IPS-15b (cell line): ENCODE measurements around the gene DYNC1I1.

Source experiments
- H3K27me3 ChIP-seq: one replicate; pipeline ENCODE4 v1.6.1; 2013; ENCODE audit warnings: low read length; ENCODE audit not compliant: control insufficient read depth, insufficient read depth
- H3K36me3 ChIP-seq: one replicate; pipeline ENCODE4 v1.6.1; 2013; ENCODE audit warnings: low read length; ENCODE audit not compliant: control insufficient read depth, insufficient read depth
- H3K4me1 ChIP-seq: one replicate; pipeline ENCODE4 v1.6.1; 2013; ENCODE audit warnings: mild to moderate bottlenecking, low read length; ENCODE audit not compliant: control insufficient read depth, insufficient read depth
- H3K4me3 ChIP-seq: one replicate; pipeline ENCODE4 v1.5.1; 2013; ENCODE audit warnings: low read depth, low read length
- H3K9ac ChIP-seq: one replicate; pipeline ENCODE4 v1.6.1; 2013; ENCODE audit warnings: low read depth, mild to moderate bottlenecking, low read length
- H3K9me3 ChIP-seq: one replicate; pipeline ENCODE4 v1.6.1; 2013; ENCODE audit warnings: mild to moderate bottlenecking, low read length; ENCODE audit not compliant: control insufficient read depth, insufficient read depth

The DYNC1I1 gene

DNA sequence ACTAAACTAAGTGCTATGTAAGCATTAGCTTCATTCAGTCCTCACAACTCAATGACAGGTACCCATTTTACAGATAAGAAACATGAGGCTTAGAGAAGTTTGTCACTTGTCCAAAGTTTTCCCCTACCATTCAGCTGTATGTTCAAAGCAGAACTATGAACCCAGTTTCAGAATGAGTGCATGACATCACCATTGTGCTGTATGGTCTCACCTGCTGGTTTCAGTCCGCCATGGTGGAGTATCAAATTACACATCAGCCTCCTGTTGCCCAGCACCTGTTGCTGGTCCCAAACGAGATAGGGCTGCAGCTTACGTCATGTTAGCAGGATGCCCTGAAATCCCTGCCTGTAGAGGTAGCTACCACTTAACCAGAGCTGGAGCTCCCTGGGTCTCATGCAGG is 95.0 kb downstream of the DYNC1I1 start:
- no peaks in the 10 kb centered on the region for H3K27me3 ChIP-seq
- H3K36me3 ChIP-seq = no peaks in the 10 kb centered on the region
- no peak overlapping the region for H3K4me3 ChIP-seq
- H3K9me3 ChIP-seq = no peaks in the 10 kb centered on the region
- H3K4me1 ChIP-seq = no peaks in the 10 kb centered on the region
- no peak overlapping the region for H3K9ac ChIP-seq

DNA sequence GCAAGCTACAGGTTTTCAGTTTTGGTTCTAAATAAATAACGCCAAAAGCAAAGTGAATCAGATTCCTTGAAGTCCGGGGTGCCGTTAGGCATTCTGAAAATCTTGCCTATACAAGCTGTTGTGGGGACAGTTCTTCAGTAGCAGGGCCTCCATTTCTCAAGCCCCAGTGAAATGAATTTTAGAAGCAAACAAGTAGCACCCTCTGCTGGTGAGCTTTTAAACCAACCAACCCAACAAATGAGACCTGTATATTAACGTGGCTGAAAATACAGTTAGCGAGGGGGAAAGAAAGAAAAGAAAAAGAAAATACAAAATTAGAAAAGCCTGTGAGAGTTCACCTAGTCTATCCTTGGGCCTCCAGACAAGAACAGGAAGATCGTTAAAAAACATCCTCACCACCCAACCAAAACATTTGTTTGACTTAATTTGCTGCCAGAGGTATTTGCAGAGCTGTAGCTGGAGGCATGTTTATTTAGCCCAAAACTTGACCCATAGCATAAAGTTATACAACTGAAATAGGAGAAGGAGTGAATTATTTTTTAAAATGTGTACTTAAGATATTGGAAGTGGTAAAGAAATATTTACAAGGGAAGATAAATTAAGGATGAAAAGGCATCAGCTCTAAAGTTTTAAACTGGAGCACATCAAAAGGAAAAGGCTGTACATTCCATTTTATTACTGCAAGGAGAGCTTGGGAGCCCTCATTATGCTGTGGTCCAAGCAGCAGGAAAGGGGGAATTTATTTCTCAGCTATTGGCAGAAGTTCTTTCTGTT is 98.9 kb downstream of the DYNC1I1 start:
- Histone ChIP-seq H3K4me1 (no peaks in the 10 kb centered on the region), H3K36me3 (no peaks in the 10 kb centered on the region), H3K27me3 (no peaks in the 10 kb centered on the region), H3K9me3 (no peaks in the 10 kb centered on the region), H3K9ac (no peak overlapping the region), H3K4me3 (no peak overlapping the region)

DNA sequence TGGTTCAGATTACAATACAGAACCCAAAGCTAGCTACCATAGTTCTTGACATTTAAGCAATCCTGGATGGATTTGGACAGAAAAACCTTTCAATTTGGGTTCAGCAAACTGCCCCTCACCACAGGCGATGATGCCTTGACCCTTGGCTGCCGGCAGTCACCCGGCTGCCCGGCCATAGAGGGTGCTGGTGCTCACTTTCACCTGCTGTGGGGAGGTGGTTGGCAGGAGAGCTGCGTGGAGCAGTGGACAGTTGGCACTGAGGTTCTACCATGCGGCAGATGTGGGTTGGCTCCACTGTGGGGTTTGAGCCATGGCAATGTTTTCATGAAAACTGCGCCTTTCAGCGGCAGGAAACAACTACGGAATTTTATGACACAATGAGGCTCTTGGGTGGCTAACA is 99.5 kb downstream of the DYNC1I1 start:
- Histone ChIP-seq H3K9me3 (no peaks in the 10 kb centered on the region), H3K9ac (no peak overlapping the region), H3K4me1 (no peaks in the 10 kb centered on the region), H3K27me3 (no peaks in the 10 kb centered on the region), H3K36me3 (no peaks in the 10 kb centered on the region), H3K4me3 (no peak overlapping the region)

DNA sequence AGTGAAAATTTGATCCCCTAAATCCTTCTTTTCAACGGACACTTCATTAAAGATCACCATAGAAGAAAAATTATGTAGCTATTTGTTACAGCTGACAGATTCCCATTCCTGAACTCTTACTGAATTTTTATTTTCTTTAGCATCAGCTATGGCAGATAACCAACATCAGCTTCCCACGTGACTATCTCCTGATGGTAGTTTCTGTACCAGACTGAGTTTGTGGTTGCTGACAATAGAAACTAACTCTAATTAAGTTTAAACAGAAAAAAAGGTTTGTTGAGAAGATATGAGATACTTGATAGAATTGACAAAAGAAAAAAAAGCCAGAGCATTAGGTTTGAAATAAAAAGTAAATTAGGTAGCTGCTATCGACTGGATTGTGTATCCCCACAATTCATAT is 101.8 kb downstream of the DYNC1I1 start:
- H3K27me3 ChIP-seq = no peaks in the 10 kb centered on the region
- no peaks in the 10 kb centered on the region for H3K4me1 ChIP-seq

DNA sequence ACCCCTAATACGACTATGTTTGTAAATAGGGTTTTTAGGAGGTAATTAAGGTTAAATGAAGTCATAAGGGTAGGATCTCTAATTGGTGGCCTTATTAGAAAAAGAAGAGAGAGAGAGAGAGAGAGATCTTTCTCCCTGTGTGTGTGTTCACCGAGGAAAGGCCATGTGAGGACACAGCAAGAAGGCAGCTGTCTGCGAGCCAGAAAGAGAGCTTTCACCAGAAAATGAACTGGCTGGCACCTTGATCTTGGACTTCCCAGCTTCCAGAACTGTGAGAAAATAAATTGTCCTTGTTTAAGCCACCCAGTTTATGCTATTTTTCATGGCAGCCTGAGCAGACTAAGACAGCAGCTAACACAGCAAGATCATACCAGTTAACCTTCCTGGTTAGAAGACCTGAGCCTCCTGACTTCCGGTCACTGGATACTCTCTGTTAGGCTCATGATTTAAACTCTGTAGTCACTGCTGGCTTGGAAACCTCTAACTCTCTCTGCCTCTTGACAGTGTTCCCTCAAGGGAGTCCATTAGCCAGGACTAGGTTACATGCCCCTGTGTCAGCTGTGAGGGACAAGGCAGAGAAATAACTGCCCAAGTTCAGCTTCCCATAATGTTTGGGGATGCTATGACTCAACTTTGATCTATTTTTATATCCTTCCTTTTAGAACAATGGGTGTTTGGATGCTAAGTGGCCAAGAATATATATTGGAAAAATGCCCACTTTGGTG is 102.3 kb downstream of the DYNC1I1 start:
- no peaks in the 10 kb centered on the region for H3K36me3 ChIP-seq
- no peaks in the 10 kb centered on the region for H3K4me1 ChIP-seq
- H3K9ac ChIP-seq = no peak overlapping the region

More for the DNA sequence above, 101.8 kb downstream of the DYNC1I1 start:
- Histone ChIP-seq H3K9me3 (no peaks in the 10 kb centered on the region), H3K9ac (no peak overlapping the region), H3K36me3 (no peaks in the 10 kb centered on the region), H3K4me3 (no peak overlapping the region)

DNA sequence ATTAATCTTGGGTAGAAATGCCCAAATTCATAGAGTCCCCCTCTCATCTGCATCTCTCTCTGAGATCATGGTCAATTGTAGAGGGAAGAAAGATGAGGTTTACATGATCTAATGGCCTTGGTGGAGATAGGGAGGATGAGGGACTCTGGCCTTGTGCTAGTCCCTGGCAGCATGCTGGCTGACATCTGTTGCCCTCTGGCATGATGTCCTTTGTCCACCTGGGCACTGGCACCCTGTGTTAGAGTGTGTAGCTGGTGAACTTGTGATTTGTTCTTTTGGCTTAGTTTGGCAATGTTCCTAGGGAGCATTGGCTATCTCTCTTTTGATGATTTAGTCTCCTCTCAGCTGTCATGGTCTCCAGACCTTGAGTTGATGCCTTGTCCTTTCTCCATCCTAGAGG is 103.2 kb downstream of the DYNC1I1 start:
- Histone ChIP-seq H3K36me3 (no peaks in the 10 kb centered on the region), H3K9me3 (no peaks in the 10 kb centered on the region), H3K27me3 (no peaks in the 10 kb centered on the region), H3K4me1 (no peaks in the 10 kb centered on the region), H3K4me3 (no peak overlapping the region), H3K9ac (no peak overlapping the region)

More for the DNA sequence above, 102.3 kb downstream of the DYNC1I1 start:
- Histone ChIP-seq H3K27me3 (no peaks in the 10 kb centered on the region), H3K4me3 (no peak overlapping the region), H3K9me3 (no peaks in the 10 kb centered on the region)

DNA sequence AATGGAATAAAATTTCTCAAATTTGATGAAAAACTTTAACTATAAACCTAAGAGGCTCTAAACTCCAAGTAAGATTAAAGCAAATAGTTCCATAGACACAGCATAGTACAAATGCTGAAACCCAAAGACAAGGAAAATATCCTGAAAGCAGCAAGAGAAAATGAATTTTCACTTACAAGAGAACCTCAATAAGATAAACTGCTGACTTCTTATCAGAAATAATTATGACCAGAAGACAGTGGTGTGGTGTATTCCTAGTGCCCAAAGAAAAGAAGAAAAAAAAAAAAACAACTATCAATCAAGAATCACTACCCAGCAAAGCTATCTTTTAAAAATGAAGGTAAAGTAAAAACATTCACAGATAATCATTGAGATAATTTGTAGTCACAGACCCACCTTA is 106.3 kb downstream of the DYNC1I1 start:
- Histone ChIP-seq H3K9me3 (no peaks in the 10 kb centered on the region), H3K4me1 (no peaks in the 10 kb centered on the region), H3K9ac (no peak overlapping the region), H3K36me3 (no peaks in the 10 kb centered on the region), H3K27me3 (no peaks in the 10 kb centered on the region), H3K4me3 (no peak overlapping the region)

DNA sequence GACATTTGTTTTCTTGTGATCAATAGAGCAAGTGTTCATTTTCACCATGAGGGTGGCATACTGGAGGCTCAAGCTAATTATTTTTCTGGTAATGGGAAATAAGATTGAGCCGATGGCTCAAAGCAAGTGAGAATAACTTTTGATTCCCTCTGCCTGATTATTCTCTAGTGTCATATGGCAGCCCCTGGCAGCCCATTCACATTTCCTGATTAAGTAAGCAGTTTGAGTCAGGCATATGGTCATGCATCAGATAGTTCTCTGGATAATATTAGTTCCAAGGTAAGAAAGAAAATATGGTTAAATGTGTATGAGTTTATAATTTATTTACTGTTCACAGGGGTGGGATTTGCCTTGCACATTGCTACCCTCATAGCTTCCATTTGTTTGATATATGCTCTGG is 109.2 kb downstream of the DYNC1I1 start:
- no peaks in the 10 kb centered on the region for H3K36me3 ChIP-seq
- H3K9ac ChIP-seq = no peak overlapping the region
- H3K9me3 ChIP-seq = no peaks in the 10 kb centered on the region
- no peaks in the 10 kb centered on the region for H3K4me1 ChIP-seq
- H3K27me3 ChIP-seq = no peaks in the 10 kb centered on the region
- H3K4me3 ChIP-seq = no peak overlapping the region

DNA sequence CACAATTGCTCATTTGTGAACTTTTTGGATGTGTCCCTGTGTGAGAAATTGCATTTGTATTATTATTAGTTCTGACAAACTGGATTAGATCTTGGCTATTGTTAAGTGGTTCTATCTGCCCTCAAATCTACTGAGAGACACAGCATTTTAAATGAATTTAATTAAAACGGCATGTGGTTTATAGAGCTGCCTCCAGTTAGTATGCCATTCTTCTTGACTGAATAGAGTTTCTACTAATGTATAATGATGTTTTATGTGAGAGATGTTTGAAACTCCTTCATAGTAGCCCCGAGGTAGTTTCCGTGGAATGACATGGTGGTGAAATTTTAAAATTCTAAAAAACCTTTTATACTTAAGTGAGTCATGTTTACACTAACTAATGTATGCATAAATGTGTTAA is 110.9 kb downstream of the DYNC1I1 start:
- Histone ChIP-seq H3K27me3 (no peaks in the 10 kb centered on the region), H3K36me3 (no peaks in the 10 kb centered on the region), H3K4me3 (no peak overlapping the region), H3K9ac (no peak overlapping the region), H3K4me1 (no peaks in the 10 kb centered on the region), H3K9me3 (no peaks in the 10 kb centered on the region)

DNA sequence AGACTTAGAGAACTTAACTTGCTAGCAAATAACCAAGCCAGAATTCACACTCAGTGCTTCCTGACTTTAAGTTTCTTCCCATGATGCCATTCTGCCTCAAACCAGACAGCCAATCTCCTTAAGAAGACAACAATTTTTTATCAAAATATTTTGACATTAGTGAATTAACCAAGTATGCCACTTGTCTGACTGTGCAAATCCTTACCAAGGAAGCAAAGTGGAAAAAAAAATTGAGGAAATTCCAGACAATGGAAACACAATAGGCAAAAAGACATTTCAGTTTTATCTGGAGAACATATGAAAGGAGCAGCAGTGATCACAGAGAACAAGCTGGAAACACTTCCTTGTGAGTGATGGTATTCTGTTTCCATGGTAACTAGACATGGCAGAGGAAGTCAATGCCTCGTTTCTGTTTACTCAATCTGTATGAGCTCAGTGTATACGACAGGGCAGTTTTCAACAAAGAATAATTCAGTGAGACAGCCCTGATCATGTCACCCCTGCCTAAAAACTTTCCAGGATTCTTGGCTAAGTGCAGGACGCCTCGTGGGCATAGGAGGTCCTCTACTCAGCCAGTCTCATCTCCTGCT is 114.2 kb downstream of the DYNC1I1 start:
- Histone ChIP-seq H3K36me3 (no peaks in the 10 kb centered on the region), H3K9ac (no peak overlapping the region), H3K9me3 (no peaks in the 10 kb centered on the region), H3K4me1 (no peaks in the 10 kb centered on the region), H3K27me3 (no peaks in the 10 kb centered on the region), H3K4me3 (no peak overlapping the region)

DNA sequence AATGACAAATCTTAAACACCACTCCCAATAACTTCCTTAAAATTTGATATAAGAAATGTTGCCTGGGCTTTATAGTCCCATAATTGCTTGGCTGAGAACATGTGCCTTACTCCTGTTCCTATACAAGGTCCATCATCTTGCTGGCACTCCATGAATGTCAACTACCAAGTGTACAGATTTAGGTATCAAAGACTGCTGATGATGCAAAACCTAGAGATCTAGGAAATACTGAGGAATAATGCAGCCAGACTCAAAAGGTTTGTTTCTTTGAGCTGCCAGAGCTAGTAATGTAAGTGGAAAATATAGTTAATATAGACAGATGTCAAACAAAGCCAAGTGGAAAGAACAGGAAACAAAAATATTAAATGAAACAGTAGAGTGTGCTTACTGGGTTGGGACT is 121.1 kb downstream of the DYNC1I1 start:
- Histone ChIP-seq H3K4me1 (peaks cover 6% of the 10 kb centered on the region), H3K36me3 (no peaks in the 10 kb centered on the region), H3K9me3 (no peaks in the 10 kb centered on the region), H3K27me3 (no peaks in the 10 kb centered on the region), H3K9ac (no peak overlapping the region), H3K4me3 (no peak overlapping the region)
